NCI-H526 (cell line): Measurements from ENCODE around the gene EGFL6.

Source experiments
- DNase-seq, 2 experiments: peaks; one replicate each; lab custom pipeline; 2025; lab: John Stamatoyannopoulos, UW

EGFL6 gene, protein sequence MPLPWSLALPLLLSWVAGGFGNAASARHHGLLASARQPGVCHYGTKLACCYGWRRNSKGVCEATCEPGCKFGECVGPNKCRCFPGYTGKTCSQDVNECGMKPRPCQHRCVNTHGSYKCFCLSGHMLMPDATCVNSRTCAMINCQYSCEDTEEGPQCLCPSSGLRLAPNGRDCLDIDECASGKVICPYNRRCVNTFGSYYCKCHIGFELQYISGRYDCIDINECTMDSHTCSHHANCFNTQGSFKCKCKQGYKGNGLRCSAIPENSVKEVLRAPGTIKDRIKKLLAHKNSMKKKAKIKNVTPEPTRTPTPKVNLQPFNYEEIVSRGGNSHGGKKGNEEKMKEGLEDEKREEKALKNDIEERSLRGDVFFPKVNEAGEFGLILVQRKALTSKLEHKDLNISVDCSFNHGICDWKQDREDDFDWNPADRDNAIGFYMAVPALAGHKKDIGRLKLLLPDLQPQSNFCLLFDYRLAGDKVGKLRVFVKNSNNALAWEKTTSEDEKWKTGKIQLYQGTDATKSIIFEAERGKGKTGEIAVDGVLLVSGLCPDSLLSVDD

DNA sequence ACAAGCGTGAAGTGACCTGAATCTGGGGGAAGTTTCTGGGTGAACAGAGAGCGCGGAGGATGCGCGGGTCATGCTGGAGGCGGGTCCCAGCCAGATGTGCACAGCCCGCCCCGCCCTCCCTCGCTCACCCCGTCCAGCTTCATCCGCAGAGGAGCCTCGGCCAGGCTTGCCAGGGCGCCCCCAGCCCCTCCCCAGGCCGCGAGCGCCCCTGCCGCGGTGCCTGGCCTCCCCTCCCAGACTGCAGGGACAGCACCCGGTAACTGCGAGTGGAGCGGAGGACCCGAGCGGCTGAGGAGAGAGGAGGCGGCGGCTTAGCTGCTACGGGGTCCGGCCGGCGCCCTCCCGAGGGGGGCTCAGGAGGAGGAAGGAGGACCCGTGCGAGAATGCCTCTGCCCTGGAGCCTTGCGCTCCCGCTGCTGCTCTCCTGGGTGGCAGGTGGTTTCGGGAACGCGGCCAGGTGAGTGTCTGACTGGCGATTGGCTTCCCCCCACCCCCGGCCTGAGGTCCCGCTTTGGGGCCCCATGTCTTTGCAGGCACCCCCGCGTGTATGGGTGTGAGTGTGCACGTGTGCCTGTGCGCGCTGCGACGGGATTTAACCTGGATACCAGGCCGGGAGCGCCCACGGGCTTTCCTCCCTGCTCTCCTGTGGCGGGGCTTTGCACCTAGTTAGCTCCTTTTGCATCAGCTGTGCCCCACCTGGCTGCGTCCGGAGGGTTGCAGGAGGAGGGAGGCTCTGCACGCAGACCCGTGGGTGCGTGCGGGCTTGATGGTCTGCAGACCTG is at the start of gene EGFL6:
Gene EGFL6, plus strand, starts transcription at position 123 of the 782 bp plus-strand sequence. Its CDS starts 261 bp downstream, at position 384.
- peak; percentile 2 to 57 for DNase-seq

DNA sequence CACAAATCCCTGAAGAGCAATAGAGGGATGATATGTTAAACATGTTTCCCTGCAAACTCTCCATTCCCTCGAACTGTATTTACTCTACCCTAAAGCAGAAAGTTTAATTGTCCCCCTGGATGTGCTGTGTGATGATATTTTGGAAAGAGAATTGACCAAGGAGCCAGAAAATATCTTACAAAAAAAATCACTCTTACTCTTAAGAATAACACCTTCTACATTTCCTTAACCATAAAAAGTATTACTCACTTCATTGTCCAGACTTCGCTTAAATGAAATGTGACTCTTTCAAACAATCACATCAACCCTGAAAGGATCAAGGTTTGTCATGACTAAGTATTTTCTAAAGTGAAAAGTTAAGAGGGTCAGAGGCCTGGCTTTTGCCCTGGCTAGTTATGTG is 49.0 kb upstream of the EGFL6 start:
- no peak for DNase-seq

DNA sequence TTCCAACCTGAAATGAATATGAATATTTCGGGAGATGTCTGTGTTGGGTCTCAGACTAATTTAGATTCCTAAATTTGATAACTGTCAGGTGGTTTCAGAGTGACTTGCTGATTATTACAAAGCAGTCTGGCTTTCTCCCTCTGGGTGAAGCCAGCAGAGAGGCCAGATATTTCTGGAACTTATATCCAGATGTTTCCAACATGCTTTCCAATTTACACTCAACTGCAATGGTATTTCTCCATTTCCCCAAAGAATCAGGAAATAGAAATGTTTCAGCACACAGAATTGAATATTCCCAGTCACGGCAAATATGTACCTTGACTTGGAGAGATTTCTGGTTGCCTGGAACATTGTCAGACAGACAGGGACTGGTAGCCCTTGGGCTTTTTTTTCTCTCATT is 48.5 kb upstream of the EGFL6 start:
- no peak for DNase-seq

GRCh38 chrX:13522811-13523210 is 46.6 kb upstream of the EGFL6 start:
- no peak for DNase-seq

DNA sequence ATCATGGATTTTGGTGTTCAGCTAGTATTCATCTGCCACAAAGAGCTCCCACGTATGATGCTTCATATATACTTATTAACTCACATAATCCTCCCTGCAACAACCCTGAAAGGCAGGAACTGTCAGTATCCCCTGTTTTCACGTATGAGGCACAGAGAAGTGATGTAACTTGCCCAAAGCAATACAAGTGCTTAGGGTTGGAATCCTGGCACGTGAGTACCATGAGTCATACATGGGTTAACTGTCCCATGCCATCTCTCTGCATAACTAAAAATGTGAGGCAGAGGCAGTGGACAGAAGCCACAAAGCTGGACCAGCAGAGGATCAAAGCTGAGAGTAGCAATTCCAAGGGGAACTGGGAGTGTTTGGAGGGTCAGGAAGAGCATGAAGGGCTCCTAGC is 35.7 kb upstream of the EGFL6 start:
- no peak for DNase-seq

GRCh38 chrX:13535376-13536165 is 33.8 kb upstream of the EGFL6 start:
- peak in 1 of 2 experiments; percentile 9 for DNase-seq

GRCh38 chrX:13536551-13536950 is 32.9 kb upstream of the EGFL6 start:
- no peak for DNase-seq

- no peak for DNase-seq
Observed at GRCh38 chrX:13538414-13538813, 31.0 kb upstream of the EGFL6 start.

DNA sequence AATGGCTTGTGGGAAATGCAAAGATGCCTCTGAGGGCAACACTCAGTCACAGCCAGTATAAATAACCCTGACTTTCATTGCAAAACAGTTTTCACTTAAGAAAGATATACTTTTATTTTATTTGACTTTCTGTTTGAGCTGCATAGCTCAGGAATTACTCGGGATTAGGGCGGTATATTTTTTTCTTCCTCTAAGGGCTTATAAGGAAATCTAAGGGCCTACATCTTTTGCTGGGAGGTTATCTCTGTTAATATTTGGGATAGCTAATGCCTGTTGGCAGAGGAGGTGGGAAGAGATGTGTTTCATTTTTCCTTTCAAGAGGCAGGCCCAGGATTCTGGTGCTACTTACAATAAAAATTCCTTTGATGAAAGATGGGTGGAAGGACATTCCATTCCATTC is 28.8 kb upstream of the EGFL6 start:
- DNase-seq = no peak

DNA sequence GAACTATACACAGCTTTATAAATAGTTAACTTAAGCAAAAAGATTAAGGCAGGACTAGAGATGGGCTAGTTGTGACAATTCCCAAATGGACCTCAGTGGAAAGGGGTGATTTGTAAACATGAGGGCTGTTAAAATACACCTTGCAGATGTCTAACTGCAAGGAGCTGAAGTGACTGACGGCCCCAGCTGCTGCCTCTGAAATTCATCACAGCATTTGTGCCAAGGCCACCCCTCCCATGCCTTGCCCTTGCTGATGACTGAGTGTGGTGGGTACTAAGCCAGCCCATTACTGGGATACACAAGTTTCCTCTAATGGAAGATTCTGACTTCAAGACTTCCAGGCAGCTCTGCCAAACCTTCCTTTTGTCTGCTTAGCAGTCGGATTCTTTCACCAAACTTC is 23.7 kb upstream of the EGFL6 start:
- no peak for DNase-seq

- no peak for DNase-seq
Observed at GRCh38 chrX:13547671-13548070, 21.7 kb upstream of the EGFL6 start.

- no peak for DNase-seq
Observed at GRCh38 chrX:13550346-13550745, 19.1 kb upstream of the EGFL6 start.

DNA sequence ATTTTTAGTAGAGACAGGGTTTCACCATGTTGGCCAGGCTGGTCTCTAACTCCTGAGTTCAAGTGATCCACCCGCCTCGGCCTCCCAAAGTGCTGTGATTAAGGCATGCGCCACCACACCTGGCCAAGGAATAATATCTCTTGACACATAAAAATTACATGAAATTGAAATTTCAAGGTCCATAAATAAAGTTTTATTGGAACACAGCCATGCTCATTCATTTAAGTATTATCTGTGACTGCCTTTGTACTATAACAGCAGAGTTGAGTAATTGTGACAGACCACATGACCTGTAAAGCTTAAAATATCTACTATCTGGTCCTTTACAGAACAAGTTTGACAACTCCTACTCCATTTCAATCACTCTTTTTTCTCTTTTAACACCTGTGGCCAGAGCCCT is 17.8 kb upstream of the EGFL6 start:
- no peak for DNase-seq

DNA sequence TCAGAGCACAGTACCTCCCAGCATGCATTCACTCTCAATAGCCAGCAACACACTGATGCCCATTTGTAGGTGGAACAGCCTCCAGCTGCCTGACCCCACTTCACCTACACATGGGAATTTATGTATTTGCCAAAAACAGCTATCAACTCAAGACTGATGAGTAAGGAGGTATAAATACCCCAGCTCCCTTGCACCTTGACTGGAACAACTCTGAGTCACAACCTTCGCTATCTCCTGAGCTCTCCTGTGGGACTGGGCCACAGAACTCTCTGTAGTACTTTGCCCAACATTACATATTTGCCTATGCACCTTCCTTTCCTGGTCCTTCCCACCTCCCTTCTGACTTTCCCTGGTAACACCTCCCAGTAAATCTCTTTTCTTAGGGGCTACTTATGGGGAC is 16.5 kb upstream of the EGFL6 start:
- DNase-seq = no peak

- DNase-seq = no peak
Observed at GRCh38 chrX:13565511-13565910, 3.9 kb upstream of the EGFL6 start.

DNA sequence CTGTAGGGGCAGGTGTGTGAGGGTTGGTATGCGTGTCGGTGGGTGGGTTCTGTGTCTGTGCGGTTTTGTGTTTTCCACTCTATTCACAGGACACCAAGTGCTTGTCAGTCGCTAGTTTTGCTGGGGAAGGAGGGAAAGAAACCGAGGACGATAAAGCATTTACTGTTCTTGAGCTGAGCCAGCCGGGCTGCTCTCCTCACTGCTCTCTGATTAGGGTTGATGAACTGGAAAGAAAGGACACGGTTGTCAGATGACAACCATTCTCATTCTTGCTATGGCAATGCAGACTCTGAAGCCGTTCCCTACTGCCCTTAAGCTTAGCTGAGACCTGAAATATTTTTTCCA is 832 bp downstream of the EGFL6 start:
- no peak for DNase-seq

GRCh38 chrX:13571136-13571535 is 1.7 kb downstream of the EGFL6 start:
- DNase-seq = no peak

- no peak for DNase-seq
Observed at GRCh38 chrX:13574600-13574999, 5.2 kb downstream of the EGFL6 start.

DNA sequence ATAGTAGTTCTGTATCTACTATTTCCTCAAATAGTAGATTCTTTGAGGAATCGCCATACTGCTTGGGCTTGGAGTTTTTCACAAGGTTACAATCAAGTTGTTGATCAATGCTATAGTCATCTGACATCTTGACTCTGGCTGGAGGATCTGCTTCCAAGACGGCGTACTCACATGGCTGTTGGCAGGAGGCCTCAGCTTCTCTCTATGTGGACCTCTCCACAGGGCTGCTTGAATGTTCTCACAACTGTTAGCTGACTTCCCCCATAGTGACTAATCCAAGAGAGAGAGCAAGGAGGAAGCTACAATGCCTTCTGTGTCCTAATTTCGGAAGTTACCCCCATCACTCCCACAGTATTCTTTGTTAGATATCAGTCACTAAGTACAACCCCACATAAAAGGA is 10.3 kb downstream of the EGFL6 start:
- DNase-seq = no peak

DNA sequence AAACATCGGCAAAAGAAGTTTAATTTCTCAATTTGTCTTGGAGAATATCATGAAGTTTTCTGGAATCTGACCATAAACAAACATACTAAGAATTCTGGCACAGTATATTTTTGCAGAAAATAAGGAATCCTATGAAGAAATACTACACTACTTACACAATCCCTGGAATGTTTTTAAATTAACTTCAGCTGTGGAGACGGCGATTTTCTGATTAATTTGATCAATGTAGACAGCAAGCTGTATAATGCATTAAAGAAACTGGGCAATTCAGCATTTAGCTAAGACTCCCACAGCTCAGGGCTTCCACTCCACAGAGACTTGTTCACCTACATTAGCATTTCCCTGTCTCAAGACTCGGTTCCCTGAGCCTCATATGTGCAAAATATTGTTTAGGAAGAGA is 12.2 kb downstream of the EGFL6 start:
- no peak for DNase-seq

- DNase-seq = no peak
Observed at GRCh38 chrX:13587786-13588477, 18.5 kb downstream of the EGFL6 start.

DNA sequence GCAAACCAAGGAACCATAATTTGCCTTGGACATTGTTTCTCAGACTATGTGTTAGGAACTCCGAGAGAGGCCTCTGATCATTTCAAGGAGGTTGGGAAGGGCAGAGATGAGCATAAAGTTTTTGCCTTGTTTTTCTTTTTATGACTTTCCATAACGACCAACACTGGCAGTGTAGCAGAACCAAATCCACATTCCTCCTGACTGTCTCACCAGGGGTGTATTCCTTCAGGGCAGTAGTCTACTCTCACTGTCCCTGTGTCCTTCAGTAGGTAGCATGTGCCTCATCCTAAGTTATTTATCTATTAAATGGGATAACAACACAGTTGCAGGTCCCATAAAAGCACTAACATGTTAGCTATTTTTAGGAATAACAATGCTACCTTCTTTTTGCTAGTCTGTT is 20.8 kb downstream of the EGFL6 start:
- no peak for DNase-seq
